Endodermal cell (in vitro differentiated cells): Measurements from ENCODE around the gene ACOX3. TPM values are rescaled to one million over a fixed set of nuclear protein-coding genes. Genes with fewer than 3 reads are reported as not detected.

Experiments used
- DNase-seq: peaks from one replicate; pipeline ENCODE4 v3.0.0-alpha.2; 2017
- H3K27ac ChIP-seq: 2 replicates; pipeline ENCODE4 v1.5.1; 2013; ENCODE audit warnings: mild to moderate bottlenecking, low read depth, low read length, moderate library complexity
- H3K27me3 ChIP-seq: 2 replicates; pipeline ENCODE4 v1.6.1; 2013; ENCODE audit warnings: mild to moderate bottlenecking, low read length, moderate library complexity; ENCODE audit not compliant: insufficient read depth, control insufficient read depth, poor library complexity, severe bottlenecking
- H3K36me3 ChIP-seq: 2 replicates; pipeline ENCODE4 v1.7.0; 2013; ENCODE audit warnings: mild to moderate bottlenecking, low read length, moderate library complexity; ENCODE audit not compliant: control insufficient read depth, insufficient read depth
- H3K4me1 ChIP-seq: one replicate; pipeline ENCODE4 v1.7.0; 2013; ENCODE audit warnings: low read length; ENCODE audit not compliant: control insufficient read depth, insufficient read depth
- H3K4me3 ChIP-seq: 2 replicates; pipeline ENCODE4 v1.5.1; 2013; ENCODE audit warnings: mild to moderate bottlenecking, low read length, moderate library complexity
- H3K9ac ChIP-seq: 2 replicates; pipeline ENCODE4 v1.6.1; 2013; ENCODE audit warnings: mild to moderate bottlenecking, low read length, moderate library complexity; ENCODE audit not compliant: poor library complexity, severe bottlenecking; ENCODE audit errors: extremely low read depth
- H3K9me3 ChIP-seq: 2 replicates; pipeline ENCODE4 v1.6.1; 2013; ENCODE audit warnings: mild to moderate bottlenecking, low read length, moderate library complexity; ENCODE audit not compliant: control insufficient read depth
- H3K27ac Mint-ChIP-seq: 2 replicates; pipeline ENCODE4 v1.8.0; 2020; ENCODE audit warnings: mixed read lengths
- H3K27me3 Mint-ChIP-seq: 2 replicates; pipeline ENCODE4 v1.8.0; 2021; ENCODE audit warnings: mild to moderate bottlenecking, mixed read lengths; ENCODE audit not compliant: insufficient read depth
- H3K36me3 Mint-ChIP-seq: 2 replicates; pipeline ENCODE4 v1.8.0; 2020; ENCODE audit warnings: low read depth, mixed read lengths
- H3K4me1 Mint-ChIP-seq: 2 replicates; pipeline ENCODE4 v1.8.0; 2020; ENCODE audit warnings: mixed read lengths
- H3K4me3 Mint-ChIP-seq: 2 replicates; pipeline ENCODE4 v1.8.0; 2020; ENCODE audit warnings: mild to moderate bottlenecking, moderate library complexity, mixed read lengths
- H3K9me3 Mint-ChIP-seq: 2 replicates; pipeline ENCODE4 v1.8.0; 2020; ENCODE audit warnings: mild to moderate bottlenecking, mixed read lengths
- WGBS, 2 experiments: methylation state at CpG; one replicate each; pipeline versions ENCODE4 v1.1.5 to v1.1.7; 2013; ENCODE audit warnings: missing lambda C conversion rate in 2 of 2, mixed read lengths in 1 of 2; ENCODE audit not compliant: insufficient coverage in 1 of 2, insufficient read length in 1 of 2; 5-methylcytosine and 5-hydroxymethylcytosine counted together
- total RNA-seq, 2 donors: library from RNA; stranded (reverse); fragmentation: NEBNext Ultra II Directional in 1 of 2; extraction: Animal tissue kit (Norgen Biotek cat#: 25700) in 1 of 2; gene quantifications; 2 replicates in 1 of 2; 3 replicates in 1 of 2; pipeline ENCODE4 v1.2.1, GENCODE V29; 2021
- TF ChIP-seq, protein P1 (sequence below): fragments of 200-600 bp; sonication (generic); conservative IDR thresholded peaks from 2 replicates; pipeline ENCODE4 v1.5.0; 2021; ENCODE audit warnings: antibody characterized with exemption, mild to moderate bottlenecking

Gene ACOX3
- total RNA-seq, 2 donors from 2014 or later = 55.1 to 146 TPM

DNA sequence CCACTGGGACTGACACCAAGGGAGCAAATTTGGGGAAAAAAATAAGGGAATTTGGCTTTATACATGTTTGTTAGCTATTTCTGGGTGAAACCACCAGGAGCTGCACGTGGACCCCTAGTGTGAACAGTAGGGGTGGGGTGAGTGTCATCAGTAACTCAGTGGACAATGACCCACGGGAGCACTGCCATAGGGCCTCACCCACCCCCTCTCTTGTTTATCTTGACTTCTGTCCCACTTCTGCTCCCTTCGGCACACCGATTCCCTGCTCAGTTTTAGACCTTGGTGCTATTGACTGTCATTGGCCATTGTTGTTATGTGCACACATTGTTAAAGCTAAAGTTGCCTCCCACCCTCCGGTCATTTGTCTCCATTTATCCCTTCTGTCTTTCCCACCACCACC lies 9.0 kb downstream of the ACOX3 start:
- Histone ChIP-seq H3K4me3 (peak overlapping the region; percentile 63), H3K9me3 (peaks cover 62% of the 10 kb centered on the region), H3K36me3 (peaks cover 4% of the 10 kb centered on the region), H3K27ac (no peak overlapping the region), H3K4me1 (peaks cover 2% of the 10 kb centered on the region), H3K9ac (no peak overlapping the region), H3K27me3 (no peaks in the 10 kb centered on the region)
- H3K36me3 Mint-ChIP-seq = peaks cover 42% of the 10 kb centered on the region
- TF ChIP-seq, protein P1, sequence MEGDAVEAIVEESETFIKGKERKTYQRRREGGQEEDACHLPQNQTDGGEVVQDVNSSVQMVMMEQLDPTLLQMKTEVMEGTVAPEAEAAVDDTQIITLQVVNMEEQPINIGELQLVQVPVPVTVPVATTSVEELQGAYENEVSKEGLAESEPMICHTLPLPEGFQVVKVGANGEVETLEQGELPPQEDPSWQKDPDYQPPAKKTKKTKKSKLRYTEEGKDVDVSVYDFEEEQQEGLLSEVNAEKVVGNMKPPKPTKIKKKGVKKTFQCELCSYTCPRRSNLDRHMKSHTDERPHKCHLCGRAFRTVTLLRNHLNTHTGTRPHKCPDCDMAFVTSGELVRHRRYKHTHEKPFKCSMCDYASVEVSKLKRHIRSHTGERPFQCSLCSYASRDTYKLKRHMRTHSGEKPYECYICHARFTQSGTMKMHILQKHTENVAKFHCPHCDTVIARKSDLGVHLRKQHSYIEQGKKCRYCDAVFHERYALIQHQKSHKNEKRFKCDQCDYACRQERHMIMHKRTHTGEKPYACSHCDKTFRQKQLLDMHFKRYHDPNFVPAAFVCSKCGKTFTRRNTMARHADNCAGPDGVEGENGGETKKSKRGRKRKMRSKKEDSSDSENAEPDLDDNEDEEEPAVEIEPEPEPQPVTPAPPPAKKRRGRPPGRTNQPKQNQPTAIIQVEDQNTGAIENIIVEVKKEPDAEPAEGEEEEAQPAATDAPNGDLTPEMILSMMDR = no peak
- no peak overlapping the region for H3K27ac Mint-ChIP-seq
- 90 to 95% methylated on average over 4 to 5 of the region's 5 CpGs for WGBS, 2 experiments
- H3K27me3 Mint-ChIP-seq = no peaks in the 10 kb centered on the region
- H3K4me3 Mint-ChIP-seq = no peak overlapping the region
- DNase-seq = no peak
- peaks cover 67% of the 10 kb centered on the region for H3K9me3 Mint-ChIP-seq
- H3K4me1 Mint-ChIP-seq = peaks cover 17% of the 10 kb centered on the region

DNA sequence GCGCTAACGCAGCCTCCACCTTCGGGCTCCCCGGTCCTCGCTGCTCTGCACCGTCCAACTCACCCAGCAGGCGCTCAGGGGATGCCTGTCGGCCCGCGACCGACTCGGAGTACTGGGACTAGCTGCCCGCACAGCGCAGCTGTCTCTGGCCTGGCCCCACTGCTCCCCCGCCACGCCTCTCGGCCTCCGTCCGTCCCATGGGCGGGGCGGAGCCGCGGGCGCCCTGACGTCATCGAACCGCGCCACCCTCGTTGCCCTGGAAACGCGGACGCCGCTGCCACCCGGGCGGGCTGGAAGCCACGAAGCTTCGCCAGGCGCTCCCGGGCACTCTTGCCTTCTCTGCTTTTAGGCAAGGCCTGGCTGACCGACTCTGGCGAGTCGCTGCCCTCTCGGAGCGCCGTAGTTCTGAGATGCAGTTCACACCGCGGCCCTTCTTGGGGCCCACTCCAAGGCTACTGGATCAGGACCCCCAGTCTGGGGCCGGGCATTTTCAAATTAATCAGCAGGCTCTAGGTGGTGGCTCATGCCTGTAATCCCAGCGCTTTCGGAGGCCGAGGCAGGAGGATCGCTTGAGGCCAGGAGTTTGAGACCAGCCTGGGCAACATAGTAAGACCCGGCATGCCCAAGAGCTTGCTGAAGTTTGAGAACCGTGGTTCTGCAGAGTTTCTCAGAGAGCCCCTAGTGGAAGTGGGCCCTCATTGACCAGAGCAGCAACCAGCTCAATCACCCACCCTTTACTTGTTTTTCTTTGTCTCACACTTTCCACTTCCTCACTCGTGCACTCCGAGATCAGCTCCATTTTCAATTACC lies 12.0 kb downstream of the ACOX3 start:
- peak overlapping the region; percentile 87 for H3K4me3 Mint-ChIP-seq

DNA sequence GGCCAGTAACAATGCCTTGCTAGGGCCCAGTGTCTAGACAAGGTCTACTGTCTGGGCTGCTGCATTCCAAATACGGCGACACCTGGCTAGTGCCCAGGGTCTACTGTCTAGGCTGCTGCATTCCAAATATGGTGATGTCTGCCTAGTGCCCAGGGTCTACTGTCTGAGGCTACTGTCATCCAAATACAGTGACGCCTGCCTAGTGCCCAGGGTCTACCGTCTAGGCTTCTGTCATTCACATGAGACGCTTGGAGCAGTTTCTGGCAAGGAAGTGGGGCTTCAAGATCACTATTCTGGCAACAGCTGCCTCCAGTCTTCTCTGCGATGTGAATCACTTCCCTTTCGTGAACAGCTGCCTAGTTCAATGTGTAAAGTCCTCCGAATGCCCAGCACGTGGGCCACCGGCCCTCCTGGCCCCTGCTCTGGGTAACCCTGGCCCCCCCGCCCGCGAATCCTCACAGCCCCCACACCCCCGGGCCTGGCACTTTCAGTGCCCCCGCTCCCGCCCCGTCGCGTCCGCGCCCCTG lies 12.7 kb downstream of the ACOX3 start:
- peak overlapping the region; percentile 96 for H3K4me3 ChIP-seq
- no peak for DNase-seq
- peaks cover 39% of the 10 kb centered on the region for H3K9me3 Mint-ChIP-seq
- peaks cover 39% of the 10 kb centered on the region for H3K36me3 Mint-ChIP-seq
- H3K27ac ChIP-seq = peak overlapping the region; percentile 81
- no peaks in the 10 kb centered on the region for H3K4me1 ChIP-seq
- peaks cover 17% of the 10 kb centered on the region for H3K4me1 Mint-ChIP-seq
- peak overlapping the region; percentile 98 for H3K9ac ChIP-seq
- H3K9me3 ChIP-seq = peaks cover 35% of the 10 kb centered on the region
- no peaks in the 10 kb centered on the region for H3K27me3 Mint-ChIP-seq
- TF ChIP-seq, protein P1 = no peak
- H3K27me3 ChIP-seq = no peaks in the 10 kb centered on the region
- 10 to 33% methylated on average over 7 to 21 of the region's 21 CpGs for WGBS, 2 experiments
- peak overlapping the region; percentile 87 for H3K4me3 Mint-ChIP-seq
- peak overlapping the region; percentile 81 for H3K27ac Mint-ChIP-seq
- peaks cover 17% of the 10 kb centered on the region for H3K36me3 ChIP-seq

More for the DNA sequence above, 12.0 kb downstream of the ACOX3 start:
- Histone ChIP-seq H3K36me3 (peaks cover 17% of the 10 kb centered on the region), H3K4me3 (peak overlapping the region; percentile 96), H3K9me3 (peaks cover 42% of the 10 kb centered on the region), H3K27me3 (no peaks in the 10 kb centered on the region), H3K4me1 (no peaks in the 10 kb centered on the region), H3K9ac (peak overlapping the region; percentile 98), H3K27ac (peak overlapping the region; percentile 88)
- peaks cover 17% of the 10 kb centered on the region for H3K4me1 Mint-ChIP-seq
- WGBS, 2 experiments = 3 to 5% methylated on average over 18 to 56 of the region's 56 CpGs
- H3K27me3 Mint-ChIP-seq = no peaks in the 10 kb centered on the region
- H3K9me3 Mint-ChIP-seq = peaks cover 46% of the 10 kb centered on the region
- H3K36me3 Mint-ChIP-seq = peaks cover 42% of the 10 kb centered on the region
- peak overlapping the region; percentile 81 for H3K27ac Mint-ChIP-seq
- TF ChIP-seq, protein P1 = peak; percentile 61
- DNase-seq = peak; percentile 98
